HCT116 (cell line): ENCODE results near the gene PLEKHA6.

Experiments
- CBX3 ChIP-seq: IDR thresholded peaks from 2 replicates; pipeline ENCODE4 v1.6.1; 2012; ENCODE audit warnings: low read depth
- CEBPB ChIP-seq: IDR thresholded peaks from 2 replicates; pipeline ENCODE4 v1.6.1; 2012; ENCODE audit warnings: low read depth
- EZH2 ChIP-seq: fragments of 200-600 bp; sonication (generic); IDR thresholded peaks from 2 replicates; pipeline ENCODE4 v1.6.1; 2017; ENCODE audit warnings: antibody characterized with exemption, mixed run types
- EZH2phosphoT487 ChIP-seq: fragments of 200-600 bp; IDR thresholded peaks from 2 replicates; pipeline ENCODE4 v1.6.1; 2018; ENCODE audit warnings: antibody characterized with exemption, borderline replicate concordance
- POLR2A ChIP-seq: IDR thresholded peaks from 2 replicates; pipeline ENCODE4 v1.7.0; 2011; ENCODE audit warnings: borderline replicate concordance; ENCODE audit not compliant: insufficient read depth, insufficient read length; ENCODE audit errors: extremely low read depth
- POLR2AphosphoS5 ChIP-seq: IDR thresholded peaks from 2 replicates; pipeline ENCODE4 v1.6.1; 2011; ENCODE audit warnings: mild to moderate bottlenecking, low read depth, low read length, moderate library complexity
- SIN3A ChIP-seq: IDR thresholded peaks from 2 replicates; pipeline ENCODE4 v1.6.1; 2012; ENCODE audit warnings: low read depth
- SP1 ChIP-seq: IDR thresholded peaks from 2 replicates; pipeline ENCODE4 v1.6.1; 2012; ENCODE audit warnings: low read depth
- YY1 ChIP-seq: IDR thresholded peaks from 2 replicates; pipeline ENCODE4 v1.6.1; 2011; ENCODE audit warnings: low read length, low read depth, moderate library complexity, mild to moderate bottlenecking; ENCODE audit not compliant: insufficient replicate concordance; ENCODE audit errors: extremely low read depth
- ZNF274 ChIP-seq: fragments of 200-500 bp; sonication (Bioruptor generic); IDR thresholded peaks from 2 replicates; pipeline ENCODE4 v1.6.1; 2014; ENCODE audit warnings: mild to moderate bottlenecking, low read depth, low read length, inconsistent platforms
- TF ChIP-seq, protein P1 (sequence below), 3 experiments: fragments of 200-600 bp in 1 of 3; sonication (generic) in 1 of 3; IDR thresholded peaks in 2 of 3; conservative IDR thresholded peaks in 1 of 3; 2 replicates each; pipeline ENCODE4 v1.5.1; 2012 to 2017; ENCODE audit warnings: low read depth in 2 of 3, low read length in 2 of 3, antibody characterized with exemption in 1 of 3, borderline replicate concordance in 1 of 3, control low read depth in 1 of 3, mild to moderate bottlenecking in 1 of 3, mixed read lengths in 1 of 3, mixed run types in 1 of 3, moderate library complexity in 1 of 3; ENCODE audit not compliant: insufficient read depth in 1 of 3
- TF ChIP-seq, protein P2 (sequence below): IDR thresholded peaks from 2 replicates; pipeline ENCODE4 v1.6.1; 2011; ENCODE audit warnings: mild to moderate bottlenecking, low read length, moderate library complexity; ENCODE audit not compliant: insufficient replicate concordance; ENCODE audit errors: extremely low read depth
- TF ChIP-seq, protein P3 (sequence below): IDR thresholded peaks from 2 replicates; pipeline ENCODE4 v1.6.1; 2012; ENCODE audit warnings: low read depth
- TF ChIP-seq, protein P4 (sequence below): IDR thresholded peaks from 2 replicates; pipeline ENCODE4 v1.6.1; 2012

DNA sequence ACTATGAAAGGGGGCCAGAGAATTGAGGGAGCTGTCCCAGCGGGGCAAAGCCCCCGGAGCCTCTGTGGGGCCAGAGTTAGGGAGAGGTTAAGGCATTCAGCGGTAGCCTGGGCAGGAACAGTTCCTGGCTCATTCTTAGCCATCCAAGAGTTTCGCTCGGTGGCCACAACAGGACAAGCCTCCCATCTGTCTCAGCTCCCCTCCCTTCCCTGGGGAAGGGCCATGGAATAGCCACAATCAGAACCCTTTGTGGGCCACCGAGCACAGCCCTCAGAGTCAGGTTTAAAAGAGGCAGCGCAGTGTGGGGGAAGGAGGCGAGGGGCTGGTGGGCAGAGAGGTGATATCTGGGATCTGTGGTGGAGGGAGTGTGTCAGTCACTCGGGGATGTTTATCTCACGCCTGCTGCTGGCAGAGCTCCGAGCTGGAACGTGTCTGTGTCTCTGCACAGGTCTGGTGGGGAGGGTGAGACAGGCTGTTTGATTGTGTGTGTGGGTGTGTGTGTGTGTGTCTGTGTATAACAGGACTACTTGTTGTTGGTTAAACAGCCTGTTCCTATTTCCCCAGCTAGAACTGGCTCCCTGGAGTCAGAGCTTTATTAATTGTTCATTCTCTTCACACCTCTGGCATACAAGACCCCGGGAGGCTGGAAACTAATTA is 96.3 kb downstream of the PLEKHA6 start:
- TF ChIP-seq, protein P1, sequence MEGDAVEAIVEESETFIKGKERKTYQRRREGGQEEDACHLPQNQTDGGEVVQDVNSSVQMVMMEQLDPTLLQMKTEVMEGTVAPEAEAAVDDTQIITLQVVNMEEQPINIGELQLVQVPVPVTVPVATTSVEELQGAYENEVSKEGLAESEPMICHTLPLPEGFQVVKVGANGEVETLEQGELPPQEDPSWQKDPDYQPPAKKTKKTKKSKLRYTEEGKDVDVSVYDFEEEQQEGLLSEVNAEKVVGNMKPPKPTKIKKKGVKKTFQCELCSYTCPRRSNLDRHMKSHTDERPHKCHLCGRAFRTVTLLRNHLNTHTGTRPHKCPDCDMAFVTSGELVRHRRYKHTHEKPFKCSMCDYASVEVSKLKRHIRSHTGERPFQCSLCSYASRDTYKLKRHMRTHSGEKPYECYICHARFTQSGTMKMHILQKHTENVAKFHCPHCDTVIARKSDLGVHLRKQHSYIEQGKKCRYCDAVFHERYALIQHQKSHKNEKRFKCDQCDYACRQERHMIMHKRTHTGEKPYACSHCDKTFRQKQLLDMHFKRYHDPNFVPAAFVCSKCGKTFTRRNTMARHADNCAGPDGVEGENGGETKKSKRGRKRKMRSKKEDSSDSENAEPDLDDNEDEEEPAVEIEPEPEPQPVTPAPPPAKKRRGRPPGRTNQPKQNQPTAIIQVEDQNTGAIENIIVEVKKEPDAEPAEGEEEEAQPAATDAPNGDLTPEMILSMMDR (IDR thresholded peaks at IDR 0.05 in 2 of 3, conservative IDR thresholded peaks at IDR 0.05 in 1 of 3; ENCODE audit: borderline replicate concordance in 1 of 3, insufficient read depth in 1 of 3, low read depth in 2 of 3, low read length in 2 of 3): no peak
- TF ChIP-seq, protein P2, sequence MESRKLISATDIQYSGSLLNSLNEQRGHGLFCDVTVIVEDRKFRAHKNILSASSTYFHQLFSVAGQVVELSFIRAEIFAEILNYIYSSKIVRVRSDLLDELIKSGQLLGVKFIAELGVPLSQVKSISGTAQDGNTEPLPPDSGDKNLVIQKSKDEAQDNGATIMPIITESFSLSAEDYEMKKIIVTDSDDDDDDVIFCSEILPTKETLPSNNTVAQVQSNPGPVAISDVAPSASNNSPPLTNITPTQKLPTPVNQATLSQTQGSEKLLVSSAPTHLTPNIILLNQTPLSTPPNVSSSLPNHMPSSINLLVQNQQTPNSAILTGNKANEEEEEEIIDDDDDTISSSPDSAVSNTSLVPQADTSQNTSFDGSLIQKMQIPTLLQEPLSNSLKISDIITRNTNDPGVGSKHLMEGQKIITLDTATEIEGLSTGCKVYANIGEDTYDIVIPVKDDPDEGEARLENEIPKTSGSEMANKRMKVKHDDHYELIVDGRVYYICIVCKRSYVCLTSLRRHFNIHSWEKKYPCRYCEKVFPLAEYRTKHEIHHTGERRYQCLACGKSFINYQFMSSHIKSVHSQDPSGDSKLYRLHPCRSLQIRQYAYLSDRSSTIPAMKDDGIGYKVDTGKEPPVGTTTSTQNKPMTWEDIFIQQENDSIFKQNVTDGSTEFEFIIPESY: no peak
- TF ChIP-seq POLR2A (no peak), ZNF274 (no peak), POLR2AphosphoS5 (no peak), CBX3 (no peak), EZH2phosphoT487 (no peak), YY1 (no peak), EZH2 (no peak), SIN3A (no peak), CEBPB (no peak), SP1 (no peak)
- TF ChIP-seq, protein P3, sequence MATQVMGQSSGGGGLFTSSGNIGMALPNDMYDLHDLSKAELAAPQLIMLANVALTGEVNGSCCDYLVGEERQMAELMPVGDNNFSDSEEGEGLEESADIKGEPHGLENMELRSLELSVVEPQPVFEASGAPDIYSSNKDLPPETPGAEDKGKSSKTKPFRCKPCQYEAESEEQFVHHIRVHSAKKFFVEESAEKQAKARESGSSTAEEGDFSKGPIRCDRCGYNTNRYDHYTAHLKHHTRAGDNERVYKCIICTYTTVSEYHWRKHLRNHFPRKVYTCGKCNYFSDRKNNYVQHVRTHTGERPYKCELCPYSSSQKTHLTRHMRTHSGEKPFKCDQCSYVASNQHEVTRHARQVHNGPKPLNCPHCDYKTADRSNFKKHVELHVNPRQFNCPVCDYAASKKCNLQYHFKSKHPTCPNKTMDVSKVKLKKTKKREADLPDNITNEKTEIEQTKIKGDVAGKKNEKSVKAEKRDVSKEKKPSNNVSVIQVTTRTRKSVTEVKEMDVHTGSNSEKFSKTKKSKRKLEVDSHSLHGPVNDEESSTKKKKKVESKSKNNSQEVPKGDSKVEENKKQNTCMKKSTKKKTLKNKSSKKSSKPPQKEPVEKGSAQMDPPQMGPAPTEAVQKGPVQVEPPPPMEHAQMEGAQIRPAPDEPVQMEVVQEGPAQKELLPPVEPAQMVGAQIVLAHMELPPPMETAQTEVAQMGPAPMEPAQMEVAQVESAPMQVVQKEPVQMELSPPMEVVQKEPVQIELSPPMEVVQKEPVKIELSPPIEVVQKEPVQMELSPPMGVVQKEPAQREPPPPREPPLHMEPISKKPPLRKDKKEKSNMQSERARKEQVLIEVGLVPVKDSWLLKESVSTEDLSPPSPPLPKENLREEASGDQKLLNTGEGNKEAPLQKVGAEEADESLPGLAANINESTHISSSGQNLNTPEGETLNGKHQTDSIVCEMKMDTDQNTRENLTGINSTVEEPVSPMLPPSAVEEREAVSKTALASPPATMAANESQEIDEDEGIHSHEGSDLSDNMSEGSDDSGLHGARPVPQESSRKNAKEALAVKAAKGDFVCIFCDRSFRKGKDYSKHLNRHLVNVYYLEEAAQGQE: no peak
- TF ChIP-seq, protein P4, sequence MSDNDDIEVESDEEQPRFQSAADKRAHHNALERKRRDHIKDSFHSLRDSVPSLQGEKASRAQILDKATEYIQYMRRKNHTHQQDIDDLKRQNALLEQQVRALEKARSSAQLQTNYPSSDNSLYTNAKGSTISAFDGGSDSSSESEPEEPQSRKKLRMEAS: no peak
